PC-3 (cell line): Measurements from ENCODE around the gene HSPH1.

Experiments
- CTCF ChIP-seq: fragments of 300-600 bp; sonication (generic); conservative IDR thresholded peaks from 2 replicates; pipeline ENCODE4 v1.5.1; 2017; ENCODE audit warnings: antibody characterized with exemption, low read depth, mild to moderate bottlenecking, low read length
- EZH2 ChIP-seq: fragments of 300-600 bp; sonication (generic); IDR thresholded peaks from one replicate; pipeline ENCODE4 v1.6.1; 2017; ENCODE audit warnings: antibody characterized with exemption, mild to moderate bottlenecking, low read length; ENCODE audit not compliant: unreplicated experiment

GRCh38 chr13:31154939-31155338, 6.8 kb downstream of the HSPH1 start:
- TF ChIP-seq CTCF, result no peak
- TF ChIP-seq EZH2, result no peak
